Osteoblast (primary cell): ENCODE results near the gene EYS. TPM values are rescaled to one million over a fixed set of nuclear protein-coding genes. Genes with fewer than 3 reads are reported as not detected.
A peak's percentile ranks its signal among the peaks of the same experiment; 100 is the strongest.

Experiments used
- DNase-seq: peaks from one replicate; pipeline ENCODE4 v3.0.0; 2011; ENCODE audit warnings: low spot score, mixed read lengths; ENCODE audit not compliant: insufficient read length; ENCODE audit errors: missing footprints
- H2AFZ ChIP-seq: 2 replicates; pipeline ENCODE4 v1.6.0; 2011; ENCODE audit warnings: mild to moderate bottlenecking, low read length
- H3K27ac ChIP-seq: 2 replicates; pipeline ENCODE4 v1.5.1; 2011; ENCODE audit warnings: mild to moderate bottlenecking, low read depth, low read length, moderate library complexity
- H3K27me3 ChIP-seq: 2 replicates; pipeline ENCODE4 v1.6.0; 2012; ENCODE audit warnings: mild to moderate bottlenecking, control low read depth, inconsistent platforms, low read length, moderate library complexity; ENCODE audit not compliant: insufficient read depth
- H3K36me3 ChIP-seq: 2 replicates; pipeline ENCODE4 v1.5.1; 2011; ENCODE audit warnings: mild to moderate bottlenecking, low read length, control low read depth, moderate library complexity; ENCODE audit not compliant: insufficient read depth
- H3K4me1 ChIP-seq: 2 replicates; pipeline ENCODE4 v1.5.1; 2011; ENCODE audit warnings: mild to moderate bottlenecking, low read length, control low read depth, moderate library complexity; ENCODE audit not compliant: insufficient read depth
- H3K4me2 ChIP-seq: 2 replicates; pipeline ENCODE4 v1.6.0; 2011; ENCODE audit warnings: mild to moderate bottlenecking, low read length; ENCODE audit not compliant: insufficient read depth
- H3K4me3 ChIP-seq: fragments of 200-600 bp; sonication (generic); 3 replicates; pipeline ENCODE4 v1.5.1; 2012; ENCODE audit warnings: mild to moderate bottlenecking, low read length, inconsistent platforms; ENCODE audit not compliant: insufficient read depth
- H3K79me2 ChIP-seq: 2 replicates; pipeline ENCODE4 v1.6.0; 2012; ENCODE audit warnings: mild to moderate bottlenecking, low read length, control low read depth, inconsistent platforms; ENCODE audit not compliant: insufficient read depth
- H3K9me3 ChIP-seq: 2 replicates; pipeline ENCODE4 v1.5.1; 2011; ENCODE audit warnings: low read depth, low read length, control low read depth
- H4K20me1 ChIP-seq: 2 replicates; pipeline ENCODE4 v1.6.0; 2012; ENCODE audit warnings: mild to moderate bottlenecking, low read length, control low read depth; ENCODE audit not compliant: insufficient read depth
- total RNA-seq: library from RNA; depleted of rRNA; stranded (reverse); fragments of >200 nt; gene quantifications from 2 replicates; pipeline ENCODE4 v1.2.3, GENCODE V29; 2012
- TF ChIP-seq, protein P1 (sequence below): IDR thresholded peaks from 2 replicates; pipeline ENCODE4 v1.5.1; 2011; ENCODE audit warnings: mild to moderate bottlenecking, low read depth, low read length, moderate library complexity; ENCODE audit errors: extremely low read depth

The EYS gene
- total RNA-seq, 1 donor, result under 0.01 TPM

DNA sequence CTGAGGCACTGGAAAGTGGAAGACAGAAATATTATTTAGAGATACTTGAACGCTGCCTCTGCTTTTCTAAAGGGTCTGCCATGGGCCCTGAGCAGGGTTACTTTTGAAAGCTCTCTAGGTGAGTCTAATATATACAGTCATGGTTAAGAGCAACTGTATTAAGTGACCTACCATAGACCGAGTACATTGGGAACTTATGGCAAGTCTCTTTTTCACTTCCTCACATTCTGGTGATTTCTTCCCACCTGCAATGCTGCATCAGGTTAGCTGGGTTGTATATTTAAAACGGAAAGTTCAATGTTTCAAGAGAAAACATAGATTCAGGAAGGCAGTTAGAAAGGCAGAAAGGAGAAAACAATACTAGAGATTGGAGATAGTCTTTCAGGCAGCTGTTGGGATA lies 1916.7 kb downstream of the EYS start:
- Histone ChIP-seq H3K36me3 (no peaks in the 10 kb centered on the region), H3K4me3 (no peak overlapping the region), H2AFZ (no peak overlapping the region), H3K4me2 (no peak overlapping the region), H3K27me3 (no peaks in the 10 kb centered on the region), H3K79me2 (no peaks in the 10 kb centered on the region), H4K20me1 (no peaks in the 10 kb centered on the region), H3K27ac (no peak overlapping the region), H3K4me1 (no peaks in the 10 kb centered on the region), H3K9me3 (no peaks in the 10 kb centered on the region)
- DNase-seq, result no peak
- TF ChIP-seq, protein P1, sequence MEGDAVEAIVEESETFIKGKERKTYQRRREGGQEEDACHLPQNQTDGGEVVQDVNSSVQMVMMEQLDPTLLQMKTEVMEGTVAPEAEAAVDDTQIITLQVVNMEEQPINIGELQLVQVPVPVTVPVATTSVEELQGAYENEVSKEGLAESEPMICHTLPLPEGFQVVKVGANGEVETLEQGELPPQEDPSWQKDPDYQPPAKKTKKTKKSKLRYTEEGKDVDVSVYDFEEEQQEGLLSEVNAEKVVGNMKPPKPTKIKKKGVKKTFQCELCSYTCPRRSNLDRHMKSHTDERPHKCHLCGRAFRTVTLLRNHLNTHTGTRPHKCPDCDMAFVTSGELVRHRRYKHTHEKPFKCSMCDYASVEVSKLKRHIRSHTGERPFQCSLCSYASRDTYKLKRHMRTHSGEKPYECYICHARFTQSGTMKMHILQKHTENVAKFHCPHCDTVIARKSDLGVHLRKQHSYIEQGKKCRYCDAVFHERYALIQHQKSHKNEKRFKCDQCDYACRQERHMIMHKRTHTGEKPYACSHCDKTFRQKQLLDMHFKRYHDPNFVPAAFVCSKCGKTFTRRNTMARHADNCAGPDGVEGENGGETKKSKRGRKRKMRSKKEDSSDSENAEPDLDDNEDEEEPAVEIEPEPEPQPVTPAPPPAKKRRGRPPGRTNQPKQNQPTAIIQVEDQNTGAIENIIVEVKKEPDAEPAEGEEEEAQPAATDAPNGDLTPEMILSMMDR, result no peak

- TF ChIP-seq, protein P1, result no peak
- H3K4me3 ChIP-seq, result no peak overlapping the region
- no peak overlapping the region for H3K27ac ChIP-seq
- H2AFZ ChIP-seq, result no peak overlapping the region
- no peak for DNase-seq
- H4K20me1 ChIP-seq, result no peaks in the 10 kb centered on the region
- H3K27me3 ChIP-seq, result no peaks in the 10 kb centered on the region
- H3K9me3 ChIP-seq, result no peaks in the 10 kb centered on the region
- no peaks in the 10 kb centered on the region for H3K36me3 ChIP-seq
- no peaks in the 10 kb centered on the region for H3K79me2 ChIP-seq
- no peak overlapping the region for H3K4me2 ChIP-seq
- H3K4me1 ChIP-seq, result no peaks in the 10 kb centered on the region
These were observed 1917.3 kb downstream of the EYS start for GRCh38 chr6:63789699-63790098.

- no peak overlapping the region for H3K4me3 ChIP-seq
- H3K36me3 ChIP-seq, result no peaks in the 10 kb centered on the region
- no peak overlapping the region for H2AFZ ChIP-seq
- H3K4me1 ChIP-seq, result no peaks in the 10 kb centered on the region
- H3K79me2 ChIP-seq, result no peaks in the 10 kb centered on the region
- H3K27me3 ChIP-seq, result no peaks in the 10 kb centered on the region
- H3K4me2 ChIP-seq, result no peak overlapping the region
- TF ChIP-seq, protein P1, result no peak
- no peaks in the 10 kb centered on the region for H3K9me3 ChIP-seq
- DNase-seq, result no peak
- H4K20me1 ChIP-seq, result no peaks in the 10 kb centered on the region
- no peak overlapping the region for H3K27ac ChIP-seq
These were observed 1918.5 kb downstream of the EYS start for GRCh38 chr6:63788569-63788968.

DNA sequence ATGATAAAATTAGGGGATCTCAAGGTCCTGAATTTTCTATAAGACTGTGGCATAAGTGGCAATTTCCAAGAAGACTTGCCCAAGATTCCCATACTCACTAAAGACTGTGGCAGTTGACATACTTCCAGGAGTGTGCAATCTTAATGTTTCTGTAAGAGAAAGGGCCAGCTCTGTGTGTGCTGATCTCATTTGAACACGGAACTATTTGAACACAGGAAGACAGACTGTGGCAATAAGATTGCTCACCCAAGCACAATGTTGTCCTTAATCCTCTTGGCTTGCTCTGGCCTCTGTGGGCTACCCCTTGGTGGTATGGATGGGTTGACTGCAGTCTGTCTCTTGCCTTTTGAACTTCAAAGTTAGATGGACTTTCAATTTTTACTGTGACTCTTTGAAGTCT lies 1920.0 kb downstream of the EYS start:
- Histone ChIP-seq H3K27me3 (no peaks in the 10 kb centered on the region), H3K4me1 (no peaks in the 10 kb centered on the region), H2AFZ (peak overlapping the region; percentile 56), H3K79me2 (no peaks in the 10 kb centered on the region), H3K27ac (no peak overlapping the region), H3K4me3 (no peak overlapping the region), H3K36me3 (no peaks in the 10 kb centered on the region), H3K4me2 (no peak overlapping the region), H3K9me3 (no peaks in the 10 kb centered on the region), H4K20me1 (no peaks in the 10 kb centered on the region)
- no peak for DNase-seq
- TF ChIP-seq, protein P1, result no peak
